OCI-LY1 (cell line): ENCODE data around the gene CFHR1.

Experiments used
- CTCF ChIP-seq: fragments of 200-600 bp; sonication (generic), shearing (Covaris generic); IDR thresholded peaks from 2 replicates; pipeline ENCODE4 v1.5.1; 2017; ENCODE audit warnings: mild to moderate bottlenecking, antibody characterized with exemption, low read length, moderate library complexity, mixed read lengths
- EZH2 ChIP-seq: fragments of 200-600 bp; sonication (generic), shearing (Covaris generic); IDR thresholded peaks from 2 replicates; pipeline ENCODE4 v1.8.0; 2017; ENCODE audit warnings: borderline replicate concordance, mixed run types, mild to moderate bottlenecking, antibody characterized with exemption, low read length, moderate library complexity, mixed read lengths

- TF ChIP-seq CTCF, result no peak
- TF ChIP-seq EZH2, result no peak
Measured at GRCh38 chr1:196777603-196778002, 41.9 kb upstream of the CFHR1 start.
